Glutamatergic neuron (in vitro differentiated cells): ENCODE results near the gene VEGFC. TPM values are rescaled to one million over a fixed set of nuclear protein-coding genes. Genes with fewer than 3 reads are reported as not detected.

Source experiments
- DNase-seq: peaks from one replicate; pipeline ENCODE4 v3.0.0; 2022
- H3K27ac Mint-ChIP-seq: one replicate; pipeline ENCODE4 v1.8.0; 2020; ENCODE audit warnings: mild to moderate bottlenecking, mixed read lengths, inconsistent platforms; ENCODE audit not compliant: unreplicated experiment
- H3K27me3 Mint-ChIP-seq: one replicate; pipeline ENCODE4 v1.8.0; 2020; ENCODE audit warnings: mild to moderate bottlenecking, moderate library complexity, mixed read lengths, inconsistent platforms; ENCODE audit not compliant: unreplicated experiment
- H3K36me3 Mint-ChIP-seq: one replicate; pipeline ENCODE4 v1.8.0; 2020; ENCODE audit warnings: mild to moderate bottlenecking, mixed read lengths, inconsistent platforms; ENCODE audit not compliant: unreplicated experiment
- H3K4me1 Mint-ChIP-seq: one replicate; pipeline ENCODE4 v1.8.0; 2020; ENCODE audit warnings: mild to moderate bottlenecking, low read depth, mixed read lengths, inconsistent platforms; ENCODE audit not compliant: unreplicated experiment
- H3K4me3 Mint-ChIP-seq: one replicate; pipeline ENCODE4 v1.8.0; 2020; ENCODE audit warnings: mild to moderate bottlenecking, mixed read lengths, inconsistent platforms; ENCODE audit not compliant: unreplicated experiment
- H3K9me3 Mint-ChIP-seq: one replicate; pipeline ENCODE4 v1.8.0; 2020; ENCODE audit warnings: mild to moderate bottlenecking, moderate library complexity, mixed read lengths, inconsistent platforms; ENCODE audit not compliant: unreplicated experiment
- total RNA-seq: library from RNA; stranded (reverse); fragmentation: NEBNext Ultra II Directional; extraction: Animal tissue kit (Norgen Biotek cat#: 25700); gene quantifications from one replicate; pipeline ENCODE4 v1.2.1, GENCODE V29; 2021; ENCODE audit not compliant: unreplicated experiment
- TF ChIP-seq, protein P1 (sequence below): fragments of 200-600 bp; sonication (generic); IDR thresholded peaks from one replicate; pipeline ENCODE4 v1.5.0; 2021; ENCODE audit not compliant: partially characterized antibody, unreplicated experiment

VEGFC gene
- total RNA-seq, 1 donor from 2014 or later, result not detected

DNA sequence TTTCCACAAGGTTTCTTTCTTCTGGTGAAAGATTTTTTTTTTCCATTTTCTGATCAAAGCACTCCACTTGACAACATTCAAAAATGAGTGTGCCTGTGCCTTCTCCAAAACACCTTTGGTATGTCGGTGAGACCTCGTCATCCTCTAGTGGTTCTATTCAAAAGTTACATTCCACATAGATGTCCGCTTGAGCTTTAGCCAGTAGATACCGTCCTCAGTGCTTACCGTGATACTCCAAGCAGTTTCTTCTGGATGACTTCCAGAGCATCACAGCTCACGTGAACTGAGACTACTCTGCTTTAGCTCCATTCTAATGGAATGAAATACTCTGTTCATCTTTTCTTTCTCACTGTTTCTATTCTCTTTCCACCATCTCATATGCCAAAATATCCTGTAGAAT lies 38.2 kb upstream of the VEGFC start:
- Mint-ChIP-seq H3K4me1 (no peaks in the 10 kb centered on the region), H3K4me3 (no peak overlapping the region), H3K9me3 (no peaks in the 10 kb centered on the region), H3K27ac (no peak overlapping the region), H3K36me3 (no peaks in the 10 kb centered on the region), H3K27me3 (no peaks in the 10 kb centered on the region)
- DNase-seq, result no peak
- TF ChIP-seq, protein P1, sequence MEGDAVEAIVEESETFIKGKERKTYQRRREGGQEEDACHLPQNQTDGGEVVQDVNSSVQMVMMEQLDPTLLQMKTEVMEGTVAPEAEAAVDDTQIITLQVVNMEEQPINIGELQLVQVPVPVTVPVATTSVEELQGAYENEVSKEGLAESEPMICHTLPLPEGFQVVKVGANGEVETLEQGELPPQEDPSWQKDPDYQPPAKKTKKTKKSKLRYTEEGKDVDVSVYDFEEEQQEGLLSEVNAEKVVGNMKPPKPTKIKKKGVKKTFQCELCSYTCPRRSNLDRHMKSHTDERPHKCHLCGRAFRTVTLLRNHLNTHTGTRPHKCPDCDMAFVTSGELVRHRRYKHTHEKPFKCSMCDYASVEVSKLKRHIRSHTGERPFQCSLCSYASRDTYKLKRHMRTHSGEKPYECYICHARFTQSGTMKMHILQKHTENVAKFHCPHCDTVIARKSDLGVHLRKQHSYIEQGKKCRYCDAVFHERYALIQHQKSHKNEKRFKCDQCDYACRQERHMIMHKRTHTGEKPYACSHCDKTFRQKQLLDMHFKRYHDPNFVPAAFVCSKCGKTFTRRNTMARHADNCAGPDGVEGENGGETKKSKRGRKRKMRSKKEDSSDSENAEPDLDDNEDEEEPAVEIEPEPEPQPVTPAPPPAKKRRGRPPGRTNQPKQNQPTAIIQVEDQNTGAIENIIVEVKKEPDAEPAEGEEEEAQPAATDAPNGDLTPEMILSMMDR, result no peak

DNA sequence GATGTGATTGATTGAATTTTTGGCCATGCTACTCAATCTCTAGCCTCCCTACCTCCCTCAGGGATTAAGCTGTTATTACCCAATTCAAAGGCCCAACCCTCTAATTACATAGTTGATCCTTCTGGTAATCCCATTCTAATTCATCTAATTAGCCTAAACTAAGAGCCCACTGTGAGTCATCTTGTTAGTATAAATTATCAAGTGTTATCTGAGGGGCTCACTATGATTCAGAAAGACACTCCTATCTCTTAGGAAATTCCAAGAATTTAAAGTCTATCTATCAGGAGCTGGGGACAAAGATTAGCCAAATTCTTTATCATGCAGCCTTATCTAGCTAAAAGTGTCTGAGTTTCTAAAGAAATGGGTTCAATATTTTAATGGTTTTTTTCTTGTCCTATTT lies 32.9 kb upstream of the VEGFC start:
- no peak for DNase-seq
- Mint-ChIP-seq H3K27ac (no peak overlapping the region), H3K9me3 (no peaks in the 10 kb centered on the region), H3K36me3 (no peaks in the 10 kb centered on the region), H3K4me1 (no peaks in the 10 kb centered on the region), H3K27me3 (no peaks in the 10 kb centered on the region), H3K4me3 (no peak overlapping the region)
- TF ChIP-seq, protein P1, result no peak

DNA sequence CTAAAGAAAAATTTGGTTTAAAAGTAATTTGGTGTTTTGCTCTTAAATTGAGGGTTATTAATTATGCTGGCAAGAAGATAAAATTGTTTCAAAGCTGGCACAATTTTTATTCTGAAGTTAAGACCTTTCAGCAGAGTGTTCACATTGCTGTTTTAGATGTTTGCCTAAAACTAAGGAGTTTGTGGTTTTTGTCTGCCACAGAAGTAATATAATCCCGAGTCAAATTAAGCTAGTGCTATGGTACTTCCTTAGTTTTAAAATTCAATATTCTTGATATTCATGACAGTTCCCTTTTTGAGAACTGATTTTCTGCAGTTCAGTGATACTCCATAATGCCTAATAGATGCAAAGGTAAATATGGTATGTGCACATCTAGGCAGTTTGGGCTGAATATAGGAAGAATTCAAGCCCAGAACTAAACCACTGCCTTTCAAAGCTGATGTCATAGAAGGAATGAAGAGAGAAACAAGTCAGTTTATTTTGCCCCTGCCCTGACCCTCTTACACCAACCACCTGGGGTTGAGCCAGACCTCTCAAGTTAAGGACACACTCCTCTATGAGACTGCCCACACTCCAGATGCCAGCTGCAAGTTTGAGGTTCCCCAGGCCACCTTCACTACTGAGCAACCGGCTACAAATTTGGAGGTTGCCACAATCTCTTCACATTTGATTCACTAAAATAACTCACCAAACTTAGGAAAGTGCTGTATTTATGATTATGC lies 32.1 kb upstream of the VEGFC start:
- TF ChIP-seq, protein P1, result no peak
- H3K4me1 Mint-ChIP-seq, result no peaks in the 10 kb centered on the region
- no peaks in the 10 kb centered on the region for H3K36me3 Mint-ChIP-seq
- DNase-seq, result no peak
- H3K27ac Mint-ChIP-seq, result no peak overlapping the region
- H3K9me3 Mint-ChIP-seq, result no peaks in the 10 kb centered on the region
- H3K4me3 Mint-ChIP-seq, result no peak overlapping the region
- H3K27me3 Mint-ChIP-seq, result no peaks in the 10 kb centered on the region

DNA sequence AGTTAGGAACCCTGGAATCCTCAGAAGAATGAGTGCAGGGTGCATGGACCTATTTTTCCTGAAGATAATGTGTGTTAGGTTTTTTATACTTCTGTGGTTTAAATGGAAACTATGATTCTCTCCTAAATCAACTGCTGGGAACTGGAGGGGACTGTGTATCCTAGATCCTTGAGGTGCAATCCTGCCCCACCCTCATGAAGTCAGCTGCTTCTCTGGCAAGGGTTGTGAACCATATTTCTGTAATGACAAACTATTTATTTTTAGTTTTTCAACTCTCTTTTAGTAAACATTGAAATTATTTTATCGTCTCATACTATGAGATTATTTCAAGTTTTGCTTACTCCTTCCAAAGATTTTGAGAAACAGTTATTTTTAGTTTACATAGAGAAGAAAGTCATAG lies 25.8 kb upstream of the VEGFC start:
- no peak overlapping the region for H3K4me3 Mint-ChIP-seq
- no peak overlapping the region for H3K27ac Mint-ChIP-seq
- DNase-seq, result no peak
- H3K9me3 Mint-ChIP-seq, result no peaks in the 10 kb centered on the region
- H3K27me3 Mint-ChIP-seq, result no peaks in the 10 kb centered on the region
- no peaks in the 10 kb centered on the region for H3K4me1 Mint-ChIP-seq
- TF ChIP-seq, protein P1, result no peak
- H3K36me3 Mint-ChIP-seq, result no peaks in the 10 kb centered on the region

DNA sequence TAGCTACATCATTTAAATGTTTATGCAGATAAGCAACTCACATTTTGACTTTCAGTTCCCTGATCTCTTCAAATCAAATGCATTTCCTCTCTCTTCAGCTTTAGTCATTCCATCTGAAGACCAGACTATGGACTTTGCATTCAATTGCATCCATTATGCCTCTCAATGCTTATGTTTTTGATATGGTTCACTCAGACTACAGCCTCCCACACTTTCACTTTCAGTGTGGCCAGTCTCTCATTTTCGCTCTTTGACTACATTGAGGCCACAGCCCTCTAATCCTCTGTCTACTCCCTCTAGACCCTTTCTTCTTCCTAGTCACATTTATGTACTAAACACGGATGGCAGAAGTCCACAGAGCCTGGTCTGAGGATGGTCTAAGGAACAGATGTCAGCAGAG lies 24.5 kb upstream of the VEGFC start:
- no peak overlapping the region for H3K27ac Mint-ChIP-seq
- H3K36me3 Mint-ChIP-seq, result no peaks in the 10 kb centered on the region
- no peaks in the 10 kb centered on the region for H3K9me3 Mint-ChIP-seq
- no peaks in the 10 kb centered on the region for H3K27me3 Mint-ChIP-seq
- no peak overlapping the region for H3K4me3 Mint-ChIP-seq
- no peak for DNase-seq
- no peaks in the 10 kb centered on the region for H3K4me1 Mint-ChIP-seq
- TF ChIP-seq, protein P1, result no peak
